Astrocyte (in vitro differentiated cells and primary cell): Measurements from ENCODE around the gene MYO5B. TPM values are rescaled to one million over a fixed set of nuclear protein-coding genes. Genes with fewer than 3 reads are reported as not detected.

Experiments
- DNase-seq: peaks from one replicate; pipeline ENCODE4 v3.0.0-alpha.2; 2010; ENCODE audit warnings: low read depth
- FAIRE-seq: peaks from 2 replicates; lab custom pipeline; 2011; peaks lifted over from hg19 to GRCh38; lab: Jason Lieb, UNC
- H2AFZ ChIP-seq: 2 replicates; pipeline ENCODE4 v1.6.0; 2012; ENCODE audit warnings: low read depth, low read length, inconsistent platforms
- H3K27ac ChIP-seq: 2 replicates; pipeline ENCODE4 v1.5.1; 2011; ENCODE audit warnings: low read depth, low read length, inconsistent platforms
- H3K27me3 ChIP-seq: 2 replicates; pipeline ENCODE4 v1.6.0; 2011; ENCODE audit warnings: low read length, inconsistent platforms; ENCODE audit not compliant: insufficient read depth
- H3K36me3 ChIP-seq: 2 replicates; pipeline ENCODE4 v1.5.1; 2011; ENCODE audit warnings: low read length, inconsistent platforms; ENCODE audit not compliant: insufficient read depth
- H3K4me1 ChIP-seq: 2 replicates; pipeline ENCODE4 v1.5.1; 2011; ENCODE audit warnings: low read length, inconsistent platforms; ENCODE audit not compliant: insufficient read depth
- H3K4me2 ChIP-seq: 2 replicates; pipeline ENCODE4 v1.6.0; 2012; ENCODE audit warnings: low read length, inconsistent platforms
- H3K4me3 ChIP-seq: 2 replicates; pipeline ENCODE4 v1.5.1; 2011; ENCODE audit warnings: low read depth, mild to moderate bottlenecking, low read length, inconsistent platforms; ENCODE audit not compliant: insufficient read depth
- H3K79me2 ChIP-seq: 2 replicates; pipeline ENCODE4 v1.6.0; 2012; ENCODE audit warnings: mild to moderate bottlenecking, low read length, inconsistent platforms; ENCODE audit not compliant: insufficient read depth
- H3K9ac ChIP-seq: 2 replicates; pipeline ENCODE4 v1.6.0; 2012; ENCODE audit warnings: mild to moderate bottlenecking, low read length, inconsistent platforms
- H3K9me3 ChIP-seq: 2 replicates; pipeline ENCODE4 v1.5.1; 2012; ENCODE audit warnings: low read depth, mild to moderate bottlenecking, low read length, inconsistent platforms; ENCODE audit not compliant: insufficient read depth
- H4K20me1 ChIP-seq: 2 replicates; pipeline ENCODE4 v1.6.0; 2012; ENCODE audit warnings: low read length, inconsistent platforms; ENCODE audit not compliant: insufficient read depth
- H3K27ac Mint-ChIP-seq: one replicate; pipeline ENCODE4 v1.8.0; 2021; ENCODE audit warnings: mild to moderate bottlenecking, mixed read lengths; ENCODE audit not compliant: unreplicated experiment
- H3K27me3 Mint-ChIP-seq: one replicate; pipeline ENCODE4 v1.8.0; 2021; ENCODE audit warnings: low read depth, mixed read lengths; ENCODE audit not compliant: unreplicated experiment
- H3K36me3 Mint-ChIP-seq: one replicate; pipeline ENCODE4 v1.8.0; 2021; ENCODE audit warnings: low read depth, mixed read lengths; ENCODE audit not compliant: unreplicated experiment
- H3K4me1 Mint-ChIP-seq: one replicate; pipeline ENCODE4 v1.8.0; 2021; ENCODE audit warnings: low read depth, mixed read lengths; ENCODE audit not compliant: unreplicated experiment
- H3K4me3 Mint-ChIP-seq: one replicate; pipeline ENCODE4 v1.8.0; 2021; ENCODE audit warnings: mild to moderate bottlenecking, moderate library complexity, mixed read lengths; ENCODE audit not compliant: unreplicated experiment
- H3K9me3 Mint-ChIP-seq: one replicate; pipeline ENCODE4 v1.8.0; 2021; ENCODE audit warnings: mild to moderate bottlenecking, mixed read lengths; ENCODE audit not compliant: unreplicated experiment
- CTCF ChIP-seq: IDR thresholded peaks from 2 replicates; pipeline ENCODE4 v1.5.1; 2011; ENCODE audit warnings: low read depth, mild to moderate bottlenecking, inconsistent platforms, low read length, moderate library complexity; ENCODE audit not compliant: insufficient read depth
- EZH2 ChIP-seq: IDR thresholded peaks from 2 replicates; pipeline ENCODE4 v1.6.1; 2012; ENCODE audit warnings: mild to moderate bottlenecking, low read length, inconsistent platforms; ENCODE audit not compliant: insufficient read depth
- total RNA-seq: library from RNA; stranded (reverse); gene quantifications from 2 replicates; pipeline ENCODE4 v1.2.1, GENCODE V29; 2021

Gene MYO5B
- total RNA-seq, 1 donor from 2014 or later, result 8.3 TPM

DNA sequence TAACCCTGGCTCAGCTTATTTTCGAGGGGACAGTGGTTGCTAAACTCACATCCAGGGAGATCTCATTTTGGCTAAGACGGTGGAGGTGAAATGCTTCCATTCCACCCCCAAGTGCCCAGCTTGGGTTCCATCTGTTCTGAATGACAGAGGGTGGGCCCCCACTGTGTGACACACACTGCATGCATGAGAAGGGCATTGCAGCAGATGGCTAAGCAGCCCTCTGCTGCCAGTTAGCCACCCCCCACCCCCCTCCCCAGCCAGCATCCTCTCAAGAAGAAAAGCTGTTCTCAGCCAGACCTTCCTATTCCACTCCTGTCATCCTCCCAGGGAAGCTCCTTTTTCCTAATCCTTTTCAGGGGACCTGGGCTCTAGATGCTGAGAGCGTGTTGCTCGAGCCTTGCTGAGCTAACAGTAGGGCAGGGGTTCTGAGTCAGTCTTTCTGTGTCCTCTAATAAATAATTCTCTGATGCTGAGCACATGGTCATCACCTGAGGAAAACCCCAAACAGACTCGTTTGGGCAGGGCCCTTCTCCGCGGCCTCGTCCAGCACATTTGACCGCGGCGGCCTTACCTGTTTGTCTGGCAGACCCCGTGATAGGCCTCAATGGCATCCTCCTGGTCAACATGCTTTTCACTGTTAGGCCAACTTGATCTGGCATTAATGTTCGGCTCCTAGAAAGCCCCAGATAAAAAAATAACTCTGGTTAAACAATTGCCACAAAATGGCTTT is 332.1 kb downstream of the MYO5B start:
- Histone ChIP-seq H3K79me2 (no peaks in the 10 kb centered on the region), H4K20me1 (no peaks in the 10 kb centered on the region), H3K9ac (no peak overlapping the region), H3K4me3 (no peak overlapping the region), H3K4me2 (no peak overlapping the region), H3K36me3 (no peaks in the 10 kb centered on the region), H3K9me3 (no peaks in the 10 kb centered on the region), H3K4me1 (no peaks in the 10 kb centered on the region), H2AFZ (no peak overlapping the region), H3K27me3 (no peaks in the 10 kb centered on the region), H3K27ac (no peak overlapping the region)
- peaks cover 3% of the 10 kb centered on the region for H3K36me3 Mint-ChIP-seq
- H3K27me3 Mint-ChIP-seq, result peaks cover 6% of the 10 kb centered on the region
- DNase-seq, result no peak
- no peaks in the 10 kb centered on the region for H3K9me3 Mint-ChIP-seq
- no peaks in the 10 kb centered on the region for H3K4me1 Mint-ChIP-seq
- no peak for FAIRE-seq
- no peak overlapping the region for H3K4me3 Mint-ChIP-seq
- H3K27ac Mint-ChIP-seq, result no peak overlapping the region
- TF ChIP-seq EZH2 (no peak), CTCF (no peak)

DNA sequence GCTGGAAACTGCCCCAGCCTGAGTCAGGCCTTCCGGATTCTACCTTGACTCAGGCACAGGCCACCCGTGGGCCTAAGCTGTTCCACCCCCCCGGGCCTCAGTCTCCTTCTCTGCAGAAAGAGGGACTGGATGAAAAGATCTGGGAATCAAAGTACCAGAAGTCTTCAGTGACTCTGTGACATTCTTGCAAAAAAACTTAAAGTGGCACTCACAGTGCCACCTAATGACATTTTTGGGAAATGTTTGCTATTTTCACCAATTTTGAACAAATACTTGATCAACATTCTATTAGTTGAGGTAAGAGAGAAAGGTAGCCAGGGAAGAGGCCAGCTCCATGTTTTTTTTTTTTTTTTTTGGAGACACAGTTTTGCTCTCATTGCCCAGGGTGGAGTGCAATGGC is 333.3 kb downstream of the MYO5B start:
- H4K20me1 ChIP-seq, result no peaks in the 10 kb centered on the region
- Mint-ChIP-seq H3K9me3 (no peaks in the 10 kb centered on the region), H3K4me3 (no peak overlapping the region), H3K27me3 (peaks cover 6% of the 10 kb centered on the region), H3K4me1 (no peaks in the 10 kb centered on the region), H3K36me3 (peaks cover 3% of the 10 kb centered on the region), H3K27ac (no peak overlapping the region)
- no peak overlapping the region for H3K27ac ChIP-seq
- DNase-seq (no peak), FAIRE-seq (no peak)
- no peaks in the 10 kb centered on the region for H3K9me3 ChIP-seq
- H3K9ac ChIP-seq, result no peak overlapping the region
- TF ChIP-seq EZH2, result no peak
- peak; percentile 30 for TF ChIP-seq CTCF
- no peaks in the 10 kb centered on the region for H3K79me2 ChIP-seq
- H3K4me2 ChIP-seq, result no peak overlapping the region
- H3K36me3 ChIP-seq, result no peaks in the 10 kb centered on the region
- no peaks in the 10 kb centered on the region for H3K27me3 ChIP-seq
- no peak overlapping the region for H2AFZ ChIP-seq
- no peak overlapping the region for H3K4me3 ChIP-seq
- no peaks in the 10 kb centered on the region for H3K4me1 ChIP-seq

DNA sequence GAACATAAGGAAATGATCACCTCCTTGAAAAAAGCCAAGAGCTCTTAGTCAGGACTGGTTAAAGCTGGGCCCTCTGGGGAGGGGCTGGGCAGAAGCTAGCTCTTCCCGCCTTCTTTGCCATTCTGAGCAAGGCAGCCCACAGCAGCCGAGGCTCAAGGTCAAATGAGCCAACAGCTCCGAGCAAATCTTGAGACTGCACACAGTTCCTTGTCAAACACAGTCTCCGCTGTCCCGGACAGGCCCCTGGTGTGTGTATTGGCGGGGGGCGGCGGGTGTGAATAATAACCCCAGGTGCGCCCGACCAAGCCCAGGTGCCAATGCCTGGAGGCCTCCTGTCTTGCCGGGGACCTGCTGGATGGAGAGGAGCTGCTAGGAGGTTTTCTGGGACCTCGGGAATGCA is 335.2 kb downstream of the MYO5B start:
- Histone ChIP-seq H3K4me3 (no peak overlapping the region), H3K4me1 (no peaks in the 10 kb centered on the region), H4K20me1 (no peaks in the 10 kb centered on the region), H3K9me3 (no peaks in the 10 kb centered on the region), H3K27me3 (no peaks in the 10 kb centered on the region), H3K4me2 (no peak overlapping the region), H2AFZ (no peak overlapping the region), H3K79me2 (no peaks in the 10 kb centered on the region), H3K27ac (no peak overlapping the region), H3K9ac (no peak overlapping the region), H3K36me3 (no peaks in the 10 kb centered on the region)
- DNase-seq (no peak), FAIRE-seq (no peak)
- Mint-ChIP-seq H3K27me3 (no peaks in the 10 kb centered on the region), H3K27ac (no peak overlapping the region), H3K4me3 (no peak overlapping the region), H3K9me3 (no peaks in the 10 kb centered on the region), H3K4me1 (no peaks in the 10 kb centered on the region), H3K36me3 (no peaks in the 10 kb centered on the region)
- no peak for TF ChIP-seq EZH2
- TF ChIP-seq CTCF, result no peak
